Neutrophil (primary cell): ENCODE measurements around the gene CPZ.

ENCODE experiments used
- H3K27ac ChIP-seq: fragments of 200-600 bp; sonication (generic); 2 replicates; pipeline ENCODE4 v1.5.1; 2016; ENCODE audit warnings: mild to moderate bottlenecking, moderate library complexity
- H3K27me3 ChIP-seq: fragments of 200-600 bp; sonication (generic); 2 replicates; pipeline ENCODE4 v1.6.0; 2016; ENCODE audit warnings: mild to moderate bottlenecking
- H3K36me3 ChIP-seq: fragments of 200-600 bp; sonication (generic); 2 replicates; pipeline ENCODE4 v1.5.1; 2017
- H3K4me1 ChIP-seq, 2 experiments: fragments of 200-600 bp in 1 of 2; sonication (generic) in 1 of 2; 1 replicate in 1 of 2; 2 replicates in 1 of 2; pipeline versions ENCODE4 v1.5.1 to v1.6.1; 2013 to 2016; ENCODE audit warnings: low read depth in 1 of 2, low read length in 1 of 2, mild to moderate bottlenecking in 1 of 2, moderate library complexity in 1 of 2; ENCODE audit not compliant: control insufficient read depth in 1 of 2, insufficient read depth in 1 of 2
- H3K4me3 ChIP-seq, 2 experiments: fragments of 200-600 bp in 1 of 2; sonication (generic) in 1 of 2; 1 replicate in 1 of 2; 2 replicates in 1 of 2; pipeline ENCODE4 v1.5.1; 2013 to 2016; ENCODE audit warnings: low read depth in 1 of 2, low read length in 1 of 2, mild to moderate bottlenecking in 1 of 2, moderate library complexity in 1 of 2
- H3K9me3 ChIP-seq: fragments of 200-600 bp; sonication (generic); 2 replicates; pipeline ENCODE4 v1.5.1; 2016
- TF ChIP-seq, protein P1 (sequence below): fragments of 200-600 bp; sonication (generic); IDR thresholded peaks from 2 replicates; pipeline ENCODE4 v1.5.1; 2016; ENCODE audit warnings: antibody characterized with exemption

The CPZ gene

GRCh38 chr4:8612646-8613045 lies 20.1 kb downstream of the CPZ start:
- Histone ChIP-seq H3K4me3 (no peak overlapping the region), H3K9me3 (no peaks in the 10 kb centered on the region), H3K27me3 (no peaks in the 10 kb centered on the region), H3K36me3 (no peaks in the 10 kb centered on the region), H3K4me1 (no peaks in the 10 kb centered on the region), H3K27ac (no peak overlapping the region)
- TF ChIP-seq, protein P1, sequence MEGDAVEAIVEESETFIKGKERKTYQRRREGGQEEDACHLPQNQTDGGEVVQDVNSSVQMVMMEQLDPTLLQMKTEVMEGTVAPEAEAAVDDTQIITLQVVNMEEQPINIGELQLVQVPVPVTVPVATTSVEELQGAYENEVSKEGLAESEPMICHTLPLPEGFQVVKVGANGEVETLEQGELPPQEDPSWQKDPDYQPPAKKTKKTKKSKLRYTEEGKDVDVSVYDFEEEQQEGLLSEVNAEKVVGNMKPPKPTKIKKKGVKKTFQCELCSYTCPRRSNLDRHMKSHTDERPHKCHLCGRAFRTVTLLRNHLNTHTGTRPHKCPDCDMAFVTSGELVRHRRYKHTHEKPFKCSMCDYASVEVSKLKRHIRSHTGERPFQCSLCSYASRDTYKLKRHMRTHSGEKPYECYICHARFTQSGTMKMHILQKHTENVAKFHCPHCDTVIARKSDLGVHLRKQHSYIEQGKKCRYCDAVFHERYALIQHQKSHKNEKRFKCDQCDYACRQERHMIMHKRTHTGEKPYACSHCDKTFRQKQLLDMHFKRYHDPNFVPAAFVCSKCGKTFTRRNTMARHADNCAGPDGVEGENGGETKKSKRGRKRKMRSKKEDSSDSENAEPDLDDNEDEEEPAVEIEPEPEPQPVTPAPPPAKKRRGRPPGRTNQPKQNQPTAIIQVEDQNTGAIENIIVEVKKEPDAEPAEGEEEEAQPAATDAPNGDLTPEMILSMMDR: no peak

DNA sequence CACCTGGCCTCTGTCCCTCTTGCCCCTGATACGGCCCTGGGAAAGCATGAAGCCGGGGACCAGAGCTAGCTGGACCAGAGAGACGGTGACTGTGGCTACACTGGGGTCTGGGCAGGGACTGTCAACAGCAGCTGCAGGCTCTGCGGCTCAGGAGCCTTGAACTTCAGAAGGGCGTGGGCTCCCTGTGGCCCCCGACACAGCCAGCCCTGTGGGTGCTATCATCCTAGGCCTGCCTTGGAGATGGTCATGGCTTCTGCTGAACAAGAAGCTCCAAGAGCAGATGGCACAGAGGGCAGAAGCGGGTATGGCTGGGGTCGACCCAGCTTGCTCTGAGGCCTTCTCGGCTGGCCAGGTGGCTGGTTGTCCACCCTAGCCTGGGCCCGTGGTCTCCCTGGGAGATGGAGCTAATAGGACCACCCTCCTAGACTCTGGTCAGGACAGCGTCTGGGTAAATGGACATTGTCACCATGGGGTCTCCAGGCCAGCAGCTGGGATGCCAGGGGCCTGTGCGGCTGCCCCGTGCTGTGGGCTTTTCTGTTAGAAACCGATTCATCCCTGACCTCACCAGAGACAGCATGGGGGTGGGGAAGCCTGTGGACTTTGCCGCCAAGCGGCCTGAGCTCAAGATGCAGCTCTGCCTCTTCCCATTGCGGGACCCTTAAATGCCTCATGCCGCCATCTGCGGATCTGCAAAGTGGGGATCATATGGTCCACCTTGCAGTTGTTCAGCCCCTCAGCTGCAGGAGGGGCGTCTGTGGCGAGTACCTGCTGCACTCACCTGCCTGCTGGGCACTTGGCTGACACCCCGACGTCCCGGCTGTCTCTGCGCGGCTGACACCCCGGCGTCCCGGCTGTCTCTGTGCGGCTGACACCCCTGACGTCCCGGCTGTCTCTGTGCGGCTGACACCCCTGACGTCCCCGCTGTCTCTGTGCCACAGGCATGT lies 21.1 kb downstream of the CPZ start:
- TF ChIP-seq, protein P1: no peak
- Histone ChIP-seq H3K27ac (no peak overlapping the region), H3K36me3 (no peaks in the 10 kb centered on the region), H3K9me3 (no peaks in the 10 kb centered on the region), H3K27me3 (no peaks in the 10 kb centered on the region), H3K4me1 (no peaks in the 10 kb centered on the region), H3K4me3 (no peak overlapping the region)

- TF ChIP-seq, protein P1: no peak
- no peaks in the 10 kb centered on the region for H3K27me3 ChIP-seq
- no peak overlapping the region for H3K4me3 ChIP-seq
- H3K36me3 ChIP-seq: no peaks in the 10 kb centered on the region
- no peaks in the 10 kb centered on the region for H3K4me1 ChIP-seq
- no peak overlapping the region for H3K27ac ChIP-seq
- H3K9me3 ChIP-seq: no peaks in the 10 kb centered on the region
These were observed 22.0 kb downstream of the CPZ start for GRCh38 chr4:8614365-8615193.

DNA sequence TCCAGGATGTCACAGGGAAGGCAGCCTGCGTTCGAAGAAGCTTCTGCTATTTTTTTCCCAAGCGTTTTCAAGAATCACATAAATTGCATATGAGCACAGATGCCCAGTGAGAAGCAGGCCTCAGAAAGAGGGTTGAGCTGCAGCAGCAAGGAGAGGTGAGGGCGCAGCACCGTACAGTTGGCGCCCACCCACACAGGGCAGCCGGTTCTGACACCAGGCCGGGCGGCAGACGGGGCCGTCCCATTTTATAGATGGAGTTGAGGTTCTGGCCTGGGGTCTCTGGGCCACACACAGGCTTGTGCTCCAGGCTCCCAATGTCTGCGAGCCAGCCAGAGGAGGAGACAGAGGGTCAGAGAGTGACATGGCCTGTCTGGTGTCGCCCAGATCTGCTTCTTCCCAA lies 22.8 kb downstream of the CPZ start:
- TF ChIP-seq, protein P1: no peak

GRCh38 chr4:8615921-8616787 lies 23.6 kb downstream of the CPZ start:
- no peak overlapping the region for H3K4me3 ChIP-seq
- H3K27me3 ChIP-seq: no peaks in the 10 kb centered on the region
- H3K36me3 ChIP-seq: no peaks in the 10 kb centered on the region
- no peaks in the 10 kb centered on the region for H3K9me3 ChIP-seq
- TF ChIP-seq, protein P1: no peak
- no peaks in the 10 kb centered on the region for H3K4me1 ChIP-seq
- no peak overlapping the region for H3K27ac ChIP-seq

More for the DNA sequence above, 22.8 kb downstream of the CPZ start:
- Histone ChIP-seq H3K4me1 (no peaks in the 10 kb centered on the region), H3K36me3 (no peaks in the 10 kb centered on the region), H3K4me3 (no peak overlapping the region), H3K9me3 (no peaks in the 10 kb centered on the region), H3K27me3 (no peaks in the 10 kb centered on the region), H3K27ac (no peak overlapping the region)
